GM12891 (cell line): ENCODE results near the gene TIPARP.
A peak's percentile ranks its signal among the peaks of the same experiment; 100 is the strongest.

ENCODE experiments used
- DNase-seq: peaks from one replicate; pipeline ENCODE4 v3.0.0; 2011; ENCODE audit warnings: low spot score; ENCODE audit not compliant: insufficient read length
- FAIRE-seq: peaks from 2 replicates; lab custom pipeline; 2011; peaks lifted over from hg19 to GRCh38; lab: Jason Lieb, UNC
- PAX5 ChIP-seq: IDR thresholded peaks from 2 replicates; pipeline ENCODE4 v1.6.1; 2011; ENCODE audit warnings: low read length, moderate library complexity, mild to moderate bottlenecking; ENCODE audit not compliant: insufficient read depth, severe bottlenecking
- POLR2A ChIP-seq: IDR thresholded peaks from 2 replicates; pipeline ENCODE4 v1.6.1; 2011; ENCODE audit warnings: low read depth, low read length, control low read depth
- POLR2AphosphoS5 ChIP-seq: IDR thresholded peaks from 2 replicates; pipeline ENCODE4 v1.6.1; 2011; ENCODE audit warnings: low read depth, low read length, control low read depth
- POU2F2 ChIP-seq: IDR thresholded peaks from 2 replicates; pipeline ENCODE4 v1.6.1; 2011; ENCODE audit warnings: low read depth, mild to moderate bottlenecking, control low read depth, low read length, moderate library complexity
- SPI1 ChIP-seq: IDR thresholded peaks from 2 replicates; pipeline ENCODE4 v1.6.1; 2011; ENCODE audit warnings: low read depth, low read length, control low read depth
- TAF1 ChIP-seq: IDR thresholded peaks from 2 replicates; pipeline ENCODE4 v1.6.1; 2011; ENCODE audit warnings: low read depth, low read length, control low read depth

TIPARP gene

GRCh38 chr3:156685752-156686151 is 11.4 kb downstream of the TIPARP start:
- 0 out of 2 replicates have a peak, but pooled peaks have one; percentile 24 for TF ChIP-seq POLR2A
- no peak for TF ChIP-seq SPI1
- TF ChIP-seq POLR2AphosphoS5 = 0 out of 2 replicates have a peak, but pooled peaks have one; percentile 28
- peak; percentile 78 for FAIRE-seq
- no peak for DNase-seq

GRCh38 chr3:156687023-156687422 is 12.6 kb downstream of the TIPARP start:
- no peak for TF ChIP-seq POLR2AphosphoS5
- FAIRE-seq = peak; percentile 81

GRCh38 chr3:156688632-156689452 is 14.5 kb downstream of the TIPARP start:
- no peak for TF ChIP-seq POLR2AphosphoS5
- TF ChIP-seq PAX5 = no peak
- no peak for TF ChIP-seq POU2F2
- TF ChIP-seq POLR2A = no peak
- TF ChIP-seq TAF1 = no peak
- TF ChIP-seq SPI1 = no peak
- FAIRE-seq (no peak), DNase-seq (no peak)

More at GRCh38 chr3:156687023-156687422, 12.6 kb downstream of the TIPARP start:
- no peak for DNase-seq

- TF ChIP-seq SPI1 (no peak), POLR2A (peak; percentile 49), POLR2AphosphoS5 (peak; percentile 61; the same call in 1 of the 2 replicates), POU2F2 (no peak), TAF1 (no peak), PAX5 (no peak)
- no peak for DNase-seq
- FAIRE-seq = peak; percentile 87
These were observed 15.2 kb downstream of the TIPARP start for GRCh38 chr3:156689608-156690007.

GRCh38 chr3:156691920-156692319 is 17.5 kb downstream of the TIPARP start:
- TF ChIP-seq TAF1 (no peak), POU2F2 (no peak), POLR2A (no peak), PAX5 (no peak), SPI1 (no peak), POLR2AphosphoS5 (no peak)
- DNase-seq (no peak), FAIRE-seq (no peak)

GRCh38 chr3:156693166-156693565 is 18.8 kb downstream of the TIPARP start:
- no peak for TF ChIP-seq TAF1
- TF ChIP-seq PAX5 = no peak
- TF ChIP-seq POLR2AphosphoS5 = no peak
- no peak for TF ChIP-seq SPI1
- TF ChIP-seq POLR2A = no peak
- TF ChIP-seq POU2F2 = no peak
- DNase-seq = no peak
- FAIRE-seq = no peak

GRCh38 chr3:156694536-156694935 is 20.1 kb downstream of the TIPARP start:
- DNase-seq = no peak
- no peak for FAIRE-seq
- TF ChIP-seq SPI1 = no peak
- no peak for TF ChIP-seq POLR2A
- TF ChIP-seq POU2F2 = no peak
- TF ChIP-seq POLR2AphosphoS5 = no peak
- TF ChIP-seq TAF1 = no peak
- no peak for TF ChIP-seq PAX5

- DNase-seq (no peak), FAIRE-seq (no peak)
- no peak for TF ChIP-seq PAX5
- TF ChIP-seq POLR2A = no peak
- TF ChIP-seq TAF1 = no peak
- peak; percentile 28; the same call in 1 of the 2 replicates for TF ChIP-seq SPI1
- no peak for TF ChIP-seq POLR2AphosphoS5
These were observed 28.0 kb downstream of the TIPARP start for GRCh38 chr3:156702367-156702766.

GRCh38 chr3:156704370-156705036 is 30.1 kb downstream of the TIPARP start:
- DNase-seq = no peak
- no peak for TF ChIP-seq SPI1
- peak; percentile 45 for FAIRE-seq
